GM21717 (cell line): ENCODE measurements around the gene SLC22A17.

ENCODE experiments used
- ATAC-seq: cut with Tn5 transposase; IDR thresholded peaks from one replicate; pipeline ENCODE4 v1.9.1; 2021; ENCODE audit warnings: mild to moderate bottlenecking, moderate library complexity; ENCODE audit not compliant: unreplicated experiment

SLC22A17 gene

GRCh38 chr14:23382276-23382675 is 29.6 kb upstream of the SLC22A17 start:
- no peak for ATAC-seq

GRCh38 chr14:23381871-23382270 is 29.2 kb upstream of the SLC22A17 start:
- ATAC-seq = no peak

- ATAC-seq = no peak
Measured at GRCh38 chr14:23380976-23381375, 28.3 kb upstream of the SLC22A17 start.

- no peak for ATAC-seq
Measured at GRCh38 chr14:23380197-23380914, 27.7 kb upstream of the SLC22A17 start.

- no peak for ATAC-seq
Measured at GRCh38 chr14:23379366-23380196, 26.9 kb upstream of the SLC22A17 start.

GRCh38 chr14:23378612-23379220 is 26.0 kb upstream of the SLC22A17 start:
- ATAC-seq = no peak

- ATAC-seq = no peak
Measured at GRCh38 chr14:23377573-23378563, 25.2 kb upstream of the SLC22A17 start.

GRCh38 chr14:23377198-23377550 is 24.5 kb upstream of the SLC22A17 start:
- no peak for ATAC-seq

GRCh38 chr14:23376482-23377197 is 24.0 kb upstream of the SLC22A17 start, which contains the start of gene CMTM5:
CMTM5 (plus strand) TSS chr14:23377046; CDS start chr14:23377252, 206 bp downstream.
- ATAC-seq = no peak

- no peak for ATAC-seq
Measured at GRCh38 chr14:23375527-23376251, 23.0 kb upstream of the SLC22A17 start.

GRCh38 chr14:23373041-23373440 is 20.4 kb upstream of the SLC22A17 start:
- ATAC-seq = no peak

GRCh38 chr14:23372509-23372908 is 19.8 kb upstream of the SLC22A17 start, which contains the start of gene IL25:
IL25 (plus strand) TSS chr14:23372809.
- no peak for ATAC-seq

GRCh38 chr14:23371865-23372264 is 19.2 kb upstream of the SLC22A17 start:
- no peak for ATAC-seq

- ATAC-seq = no peak
Measured at GRCh38 chr14:23370221-23370620, 17.5 kb upstream of the SLC22A17 start.

- ATAC-seq = no peak
Measured at GRCh38 chr14:23366426-23366921, 13.8 kb upstream of the SLC22A17 start.

GRCh38 chr14:23365732-23366425 is 13.2 kb upstream of the SLC22A17 start:
- ATAC-seq = no peak

GRCh38 chr14:23365036-23365731 is 12.5 kb upstream of the SLC22A17 start, which contains the start of gene EFS:
EFS (minus strand) TSS chr14:23365172; CDS start chr14:23365025, 147 bp downstream.
- ATAC-seq = no peak
